Endometrial microvascular endothelial cells (primary cell): ENCODE measurements around the gene PRKG1. TPM values are rescaled to one million over a fixed set of nuclear protein-coding genes. Genes with fewer than 3 reads are reported as not detected.

ENCODE experiments used
- in situ Hi-C: cut with HindIII; loops from 2 replicates; pipeline ENCODE4 v1.10.0; 2017; ENCODE audit warnings: low sequenced_read_pairs, low pct_unique_long_range_greater_than_20kb; ENCODE audit errors: inconsistent ontology term
- total RNA-seq: library from RNA; depleted of rRNA; stranded (reverse); fragments of >200 nt; gene quantifications from one replicate; pipeline ENCODE4 v1.2.3, GENCODE V29; 2015; ENCODE audit errors: inconsistent ontology term

The PRKG1 gene
- total RNA-seq, 1 donor from 2014 or later, result not detected

DNA sequence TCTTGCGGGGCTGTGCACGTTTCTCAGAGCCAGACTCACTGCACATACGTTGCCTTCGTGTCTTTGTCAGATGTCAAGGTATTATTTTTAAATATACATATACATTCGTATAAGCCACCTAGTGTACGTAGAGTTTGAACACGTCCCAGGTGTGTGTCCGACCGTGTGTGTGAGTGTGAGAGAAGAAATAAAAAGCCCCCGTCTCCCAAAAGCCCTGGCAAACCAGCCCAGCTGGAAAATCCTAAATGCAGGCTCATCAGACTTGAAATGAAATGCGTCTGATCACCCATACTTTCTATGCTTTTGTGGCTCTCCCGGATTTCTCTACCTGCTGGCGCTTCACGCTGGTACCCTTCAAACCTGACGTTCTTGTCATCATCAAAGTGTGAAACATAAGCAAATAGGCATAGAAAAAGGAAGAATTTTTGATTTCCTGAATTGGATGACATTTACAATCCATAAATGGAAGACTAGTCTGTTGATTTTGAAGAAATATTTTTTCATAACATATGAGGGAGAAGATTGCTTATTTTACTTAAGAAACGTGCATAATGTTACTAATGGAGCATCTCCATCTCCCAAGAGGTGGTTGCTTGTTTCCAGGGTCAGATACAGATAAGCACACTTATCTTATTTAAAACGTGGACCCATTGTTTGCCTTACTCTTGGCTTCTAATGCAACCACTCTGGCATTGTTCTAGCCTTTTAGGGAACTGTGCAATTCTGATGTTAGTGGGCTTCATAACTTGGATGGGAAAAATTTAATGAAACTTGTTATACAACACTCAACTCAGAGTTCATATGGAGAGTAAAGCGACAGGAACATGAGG is 971 bp downstream of the PRKG1 start:
- in situ Hi-C loops, result no loop called here

DNA sequence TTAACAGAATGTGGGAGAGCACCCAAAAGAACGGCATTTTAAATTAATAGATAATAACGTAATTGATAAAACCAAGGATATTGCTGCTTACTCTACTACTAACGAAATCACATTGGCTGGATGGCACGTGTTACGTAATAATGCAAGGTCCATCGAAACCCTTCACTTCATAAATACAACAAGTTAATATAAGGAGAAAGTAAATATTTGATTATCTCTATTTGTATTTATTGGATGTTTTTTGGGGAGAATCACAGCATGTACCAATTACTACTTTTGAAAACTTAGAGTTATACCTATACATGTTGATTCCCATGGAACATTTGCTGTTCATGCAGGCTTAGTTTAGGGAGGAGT is 1.6 kb downstream of the PRKG1 start:
- in situ Hi-C loops, result no loop called here

DNA sequence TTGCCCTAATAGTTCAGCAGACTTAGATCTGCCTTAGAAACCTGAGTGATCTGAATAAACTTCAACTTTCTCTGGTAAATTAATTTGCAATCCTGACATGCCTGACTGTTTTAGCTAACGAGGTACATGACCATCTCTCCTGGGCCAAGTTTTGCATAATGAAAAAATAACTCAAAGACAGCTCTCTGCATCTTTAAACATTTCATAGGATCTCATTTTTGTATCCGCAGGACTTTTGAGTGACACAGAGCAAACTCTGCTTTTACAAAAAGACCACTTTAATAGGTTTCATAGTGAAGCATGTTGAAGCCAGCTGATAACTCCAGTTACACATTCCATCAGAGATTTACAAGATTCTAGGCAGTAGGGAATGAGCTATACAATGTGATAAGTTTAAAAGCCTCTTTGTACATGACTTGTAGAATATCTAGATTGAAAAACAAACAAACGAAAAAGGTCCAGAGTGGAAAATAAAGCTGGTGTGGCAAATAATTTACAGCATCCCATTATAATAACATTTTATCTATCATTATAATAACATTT is 2.1 kb downstream of the PRKG1 start:
- in situ Hi-C loops, result no loop called here

DNA sequence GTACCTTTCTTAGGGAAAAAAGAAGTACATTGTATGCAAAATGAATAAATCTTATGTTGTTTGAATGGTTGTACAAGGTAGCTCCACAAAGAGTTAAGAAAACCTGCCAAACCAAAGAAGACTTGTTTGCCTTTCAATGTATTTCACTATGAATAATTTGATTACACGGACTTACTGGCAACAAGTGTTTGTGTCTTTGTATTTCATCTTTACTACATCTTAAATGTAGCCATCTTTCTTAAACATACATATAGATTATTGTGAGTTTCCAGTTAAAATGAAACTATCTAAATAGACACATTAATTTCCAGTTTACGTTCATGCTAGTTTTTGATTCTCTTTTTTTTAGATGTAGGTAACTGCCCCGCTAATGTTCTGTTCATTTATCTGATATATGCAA is 2.8 kb downstream of the PRKG1 start:
- in situ Hi-C loops, result no loop called here

DNA sequence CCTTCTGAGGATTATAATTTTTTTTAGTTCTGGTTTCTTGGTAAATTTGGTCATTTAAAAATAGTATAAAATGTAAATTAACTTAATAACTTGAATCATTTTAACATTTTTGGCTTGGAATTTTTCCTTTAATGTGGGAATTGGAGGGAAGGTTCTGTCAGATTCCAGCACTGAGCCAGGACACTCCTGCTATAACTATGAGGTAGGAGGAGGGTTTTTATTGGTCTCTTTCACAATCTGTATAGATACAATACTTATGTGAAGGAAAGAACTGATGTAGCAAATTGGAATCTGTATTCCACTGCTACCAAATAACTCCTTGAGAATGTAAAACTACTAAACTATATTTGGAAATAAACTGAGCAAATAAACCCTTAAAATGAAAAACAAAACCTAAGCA is 3.2 kb downstream of the PRKG1 start:
- in situ Hi-C loops, result no loop called here

DNA sequence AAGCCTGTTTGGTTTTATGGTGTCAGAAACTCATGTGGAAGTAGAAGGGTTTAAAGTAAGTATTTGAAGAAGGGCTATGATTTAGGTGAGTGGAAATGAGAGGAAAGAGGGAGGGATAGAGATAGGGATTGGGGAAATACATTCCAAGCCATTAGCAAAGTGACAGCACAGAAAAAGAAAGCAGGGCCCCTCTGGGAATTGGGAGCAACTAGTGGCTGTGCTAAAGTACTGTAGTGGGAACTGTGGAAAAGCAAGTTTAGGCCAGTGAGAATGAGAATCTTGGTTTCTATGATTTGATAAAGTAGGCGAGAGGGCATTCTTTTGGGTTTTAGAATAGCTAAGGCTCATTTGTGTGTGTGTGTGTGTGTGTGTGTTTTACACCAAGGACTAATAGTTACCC is 5.0 kb downstream of the PRKG1 start:
- in situ Hi-C loops, result no loop called here

DNA sequence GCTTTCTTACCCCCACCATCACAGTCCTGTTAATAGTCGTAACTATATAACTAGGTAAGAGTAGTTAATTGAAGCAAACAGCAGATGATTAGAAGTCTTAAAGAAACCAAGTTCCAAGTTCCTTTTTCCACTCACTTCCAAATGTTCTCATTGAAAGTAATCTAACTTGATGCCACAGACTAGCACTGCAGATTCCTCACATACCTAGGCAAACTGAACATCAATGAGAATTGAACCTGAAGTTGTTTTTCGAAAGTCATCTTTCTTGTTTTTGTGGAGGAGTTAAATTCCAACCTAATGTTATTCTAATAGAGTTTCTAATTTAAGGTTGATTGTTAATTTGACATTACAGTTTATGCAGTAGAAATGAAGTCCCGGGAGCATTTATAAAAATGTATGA is 5.5 kb downstream of the PRKG1 start:
- in situ Hi-C loops, result no loop called here

DNA sequence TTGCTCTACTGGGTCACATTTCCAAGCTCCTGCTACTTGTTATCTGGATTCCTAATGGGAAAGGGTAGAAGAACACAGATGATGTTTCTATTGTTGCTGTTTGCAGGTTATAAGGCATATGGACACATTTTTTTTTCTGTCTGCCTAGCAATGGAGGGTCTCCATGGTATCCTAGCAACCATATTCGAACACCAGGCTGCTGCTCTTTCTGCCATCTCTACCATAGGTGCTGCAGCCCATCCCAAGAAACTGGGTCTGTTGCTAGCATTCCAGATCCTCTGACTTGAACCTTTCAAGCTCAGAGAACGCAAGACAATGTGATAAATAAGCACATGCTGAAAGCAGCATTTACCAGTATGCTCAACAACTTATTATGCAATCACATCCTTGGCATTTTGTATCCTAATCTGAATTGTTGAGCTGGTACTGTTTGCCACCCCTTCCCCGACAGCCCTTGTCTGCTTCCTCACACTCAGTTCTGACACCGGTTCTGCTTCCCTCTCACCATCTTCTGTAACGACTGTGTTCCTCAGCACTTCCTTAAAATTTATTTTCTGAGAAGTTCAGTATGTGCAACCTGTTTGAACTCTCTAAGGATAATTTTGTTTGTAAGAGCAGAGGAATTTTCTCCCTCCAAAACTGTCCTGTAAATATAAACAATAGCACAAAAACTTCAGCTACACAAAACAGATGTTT is 6.2 kb downstream of the PRKG1 start:
- in situ Hi-C loops, result no loop called here

DNA sequence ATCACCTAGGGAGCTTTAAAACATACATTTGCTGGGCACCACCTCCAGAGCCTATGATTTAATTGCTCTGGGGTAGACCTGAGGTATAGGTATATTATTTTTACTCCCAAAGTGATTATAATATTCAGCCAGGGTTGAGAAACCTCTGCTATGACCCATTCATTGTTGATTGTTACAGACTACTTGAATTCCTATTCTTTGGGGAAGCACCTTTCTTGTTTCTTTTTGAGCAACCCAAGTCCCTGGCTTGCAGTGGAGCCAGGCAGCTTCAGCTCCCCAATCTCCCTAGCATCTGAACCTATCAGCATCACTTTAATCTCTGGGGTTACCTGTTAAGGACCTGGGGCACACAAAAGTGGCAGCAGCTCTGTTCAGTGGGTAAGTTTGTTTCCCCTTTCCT is 8.6 kb downstream of the PRKG1 start:
- in situ Hi-C loops, result no loop called here

DNA sequence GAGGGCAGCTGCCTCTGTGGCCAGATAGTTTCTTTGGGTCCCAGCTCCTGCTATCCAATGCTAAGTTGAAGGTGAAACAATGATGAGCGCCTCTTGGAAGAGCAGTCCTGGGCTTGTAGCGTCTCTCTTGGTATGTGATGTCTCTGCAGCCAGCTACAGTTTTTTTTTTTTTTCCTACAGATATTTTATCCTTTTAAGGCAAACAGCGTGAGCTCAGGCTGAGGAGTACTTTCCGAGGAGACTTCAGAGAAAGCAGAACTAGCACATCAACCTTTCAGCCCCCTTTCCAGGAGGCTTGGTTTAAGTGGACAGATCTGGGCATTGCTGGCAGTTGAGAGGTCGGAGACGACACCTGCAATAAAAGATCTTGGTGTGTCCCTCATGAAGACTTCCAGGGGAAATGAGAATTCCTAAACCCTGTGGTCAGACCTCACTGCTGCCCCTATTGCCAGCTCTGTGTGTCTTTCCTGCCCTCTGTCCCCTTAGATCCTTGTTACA is 9.1 kb downstream of the PRKG1 start:
- in situ Hi-C loops, result no loop called here

DNA sequence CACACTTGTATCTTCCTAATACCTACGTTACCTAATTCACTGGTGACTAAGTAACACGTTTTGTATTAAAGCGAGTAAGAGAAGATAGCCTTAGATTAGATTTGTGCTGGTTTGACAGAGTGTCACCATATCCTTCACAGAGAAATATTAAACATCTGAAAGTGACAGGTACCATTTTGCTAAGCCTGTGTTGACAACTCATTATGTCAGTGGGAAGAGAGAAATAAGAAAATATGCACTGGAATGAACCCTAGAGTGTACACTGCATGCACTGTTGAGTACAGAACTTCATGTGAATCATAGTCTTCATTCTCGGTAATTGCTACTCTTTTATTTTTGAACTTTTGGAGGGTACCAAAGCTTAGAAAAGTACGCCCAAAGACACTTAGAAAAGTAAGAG is 10.9 kb downstream of the PRKG1 start:
- in situ Hi-C loops, result no loop called here

DNA sequence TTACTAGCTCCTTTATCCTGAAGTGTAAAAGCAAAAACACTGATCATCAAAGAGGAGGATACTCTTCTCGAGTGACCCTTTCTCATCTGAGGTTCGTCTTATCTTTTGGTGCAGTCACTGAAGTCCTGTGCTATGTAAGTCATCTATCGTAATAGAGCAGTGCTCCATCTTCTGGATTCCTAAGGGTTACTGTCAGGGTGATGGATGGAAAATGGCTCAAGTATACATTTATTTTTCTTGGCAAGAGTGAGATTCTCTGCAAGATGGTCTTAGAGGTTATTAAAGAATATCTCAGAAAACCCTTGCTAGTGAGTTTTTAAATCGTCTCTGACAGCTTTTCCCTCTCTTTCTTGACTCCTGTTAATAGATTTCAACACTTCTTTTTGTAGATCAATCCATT is 12.4 kb downstream of the PRKG1 start:
- in situ Hi-C loops, result no loop called here

DNA sequence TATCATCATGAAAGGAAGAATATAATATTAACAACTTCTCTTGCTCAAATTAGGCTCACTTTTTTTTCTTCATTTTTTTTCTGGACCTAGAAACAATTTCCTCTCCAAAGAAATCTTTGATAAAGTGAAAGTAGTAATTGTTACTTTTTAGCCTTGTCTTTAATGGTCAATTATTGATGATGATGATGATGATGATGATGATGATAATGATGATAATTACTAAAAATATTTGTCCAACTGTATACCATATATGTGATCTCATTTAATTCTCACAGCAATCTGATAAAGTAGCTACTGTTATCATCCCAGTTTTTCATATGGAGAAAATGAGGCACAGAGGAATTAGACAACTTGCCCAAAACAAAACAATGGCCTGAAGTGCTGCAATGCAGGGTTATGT is 12.8 kb downstream of the PRKG1 start:
- in situ Hi-C loops, result no loop called here

DNA sequence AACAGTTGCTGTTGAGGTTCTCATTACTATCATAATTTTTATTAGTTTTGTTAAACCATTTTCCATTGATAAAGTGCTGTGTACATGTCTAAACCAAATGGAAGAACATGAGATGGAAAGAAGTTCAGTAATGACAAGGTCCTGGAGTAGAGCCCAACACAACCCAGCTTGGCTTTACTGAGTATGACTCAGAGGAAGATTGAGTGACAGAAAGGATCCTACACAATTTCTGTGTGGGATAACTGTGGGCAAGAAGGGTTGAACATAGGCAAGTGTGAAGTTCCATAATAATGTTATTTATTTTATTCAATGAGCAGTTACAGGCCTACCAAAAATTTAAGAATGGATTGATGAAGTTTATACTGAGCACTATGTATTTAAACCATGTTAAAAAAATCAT is 15.9 kb downstream of the PRKG1 start:
- in situ Hi-C loops, result no loop called here

DNA sequence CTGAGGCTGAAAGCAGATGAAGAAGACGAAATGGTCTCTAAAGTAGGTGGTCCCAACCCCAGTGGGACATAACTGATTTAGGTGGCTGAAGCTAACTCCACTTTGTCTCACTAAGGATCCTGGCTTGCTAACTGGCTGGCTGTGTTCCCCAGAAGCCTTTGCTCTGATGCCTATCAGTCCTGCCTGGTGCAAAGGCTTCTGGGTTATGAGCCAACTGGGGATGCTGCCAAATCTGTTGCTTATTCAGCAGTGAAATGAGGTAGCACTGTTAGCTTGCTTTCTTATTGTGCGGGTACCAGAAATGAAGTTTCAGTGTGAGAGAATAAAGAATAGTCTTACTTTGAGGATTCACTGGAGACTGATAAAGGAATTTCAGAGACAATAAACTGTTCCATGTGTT is 18.1 kb downstream of the PRKG1 start:
- in situ Hi-C loops, result no loop called here

DNA sequence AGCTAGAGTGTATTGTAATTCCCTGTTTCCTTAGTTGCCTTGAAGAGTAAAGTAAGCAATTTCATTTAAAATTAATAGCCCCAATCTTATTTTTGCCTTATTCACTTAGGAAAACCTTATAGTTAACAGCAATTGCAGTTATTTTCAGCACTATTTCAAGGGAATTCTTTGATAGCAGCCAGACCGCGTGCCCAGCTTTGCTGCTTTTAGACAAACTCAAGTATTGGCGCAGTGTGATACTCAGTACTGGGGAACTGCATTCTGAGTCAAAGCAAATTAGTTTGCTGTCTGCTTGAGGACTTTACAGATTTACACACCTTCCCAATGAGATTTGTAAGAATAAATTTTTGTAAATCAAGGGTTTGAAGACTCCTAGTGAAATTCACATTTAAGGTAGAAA is 21.2 kb downstream of the PRKG1 start:
- in situ Hi-C loops, result no loop called here

DNA sequence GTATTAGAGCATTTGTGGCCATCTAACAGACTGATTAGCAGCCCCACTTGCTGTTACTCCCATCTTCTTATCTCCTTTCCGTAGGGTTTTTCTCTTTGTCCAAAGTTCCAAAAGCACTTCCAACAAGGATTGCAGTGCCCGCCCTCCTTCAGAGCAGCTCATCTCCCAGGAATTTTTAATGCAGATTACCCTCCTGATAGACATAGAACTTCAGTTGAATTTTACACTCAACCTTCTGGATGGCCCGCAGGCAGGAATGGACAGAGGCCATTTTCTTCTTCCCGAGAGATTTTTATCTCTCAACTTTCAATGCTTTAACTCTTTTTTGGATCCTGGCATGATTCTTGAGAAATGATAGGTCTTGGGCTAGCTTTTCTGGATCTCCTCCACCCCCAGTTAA is 23.3 kb downstream of the PRKG1 start:
- in situ Hi-C loops, result no loop called here

DNA sequence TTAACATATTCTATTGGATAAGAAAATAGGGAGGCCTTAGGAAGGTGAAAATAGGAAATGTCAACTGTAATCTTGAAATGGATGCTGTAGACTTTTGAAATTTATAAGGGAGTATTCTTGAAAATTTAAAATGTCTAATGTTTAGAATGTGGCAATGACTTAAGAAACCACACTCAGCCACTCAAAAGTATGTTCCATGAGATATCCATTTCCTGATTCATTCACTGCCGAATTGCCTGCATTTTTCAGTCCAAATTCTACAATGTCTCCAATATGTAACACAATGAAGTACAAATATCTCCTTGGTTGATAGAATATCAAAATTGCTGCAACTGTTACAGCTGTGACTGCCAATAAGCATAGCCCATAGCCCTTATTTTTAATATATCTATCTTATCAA is 25.9 kb downstream of the PRKG1 start:
- in situ Hi-C loops, result no loop called here

DNA sequence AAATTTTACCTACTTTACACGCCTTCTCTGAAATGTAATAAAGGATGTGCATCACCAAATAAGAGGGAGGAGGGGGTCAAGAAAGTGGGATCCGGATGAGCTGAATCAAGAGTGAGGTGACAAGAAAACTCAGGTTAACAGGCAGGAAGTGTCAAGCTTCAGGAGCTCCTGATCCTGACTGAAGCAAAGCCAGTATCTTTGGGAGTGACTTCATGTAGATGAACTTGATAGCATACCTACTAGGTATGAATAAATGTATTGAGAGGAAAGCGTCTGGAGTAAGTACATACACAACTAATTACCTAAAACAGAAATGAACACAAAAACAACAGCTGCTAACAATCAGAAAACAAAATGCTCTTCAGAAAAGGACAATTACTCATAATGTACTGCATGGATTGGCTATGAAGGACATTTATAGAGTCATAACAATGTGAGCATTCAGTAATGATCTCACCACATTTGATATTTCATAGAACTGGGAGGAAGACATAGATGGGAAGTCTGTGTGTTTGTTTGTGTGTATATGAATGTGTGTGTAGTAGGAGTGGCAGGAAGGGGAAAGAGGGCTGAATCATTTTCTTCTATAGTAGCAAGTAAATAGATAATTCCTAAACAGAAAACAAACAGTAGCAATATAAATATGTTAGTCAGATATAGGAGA is 29.4 kb downstream of the PRKG1 start:
- in situ Hi-C loops, result no loop called here
